ENCODE measurements around the gene EPG5. TPM values are rescaled to one million over a fixed set of nuclear protein-coding genes. Genes with fewer than 3 reads are reported as not detected.
"Not testable (repeated sequence)": the region's sequence is repeated elsewhere in the genome, so short reads cannot be mapped to it uniquely, and the experiment has no call there.

Gene EPG5
- polyA plus RNA-seq, 3 donors, result 18.2 to 35.4 (median 31.4) TPM

- DNase-seq, result no peak
These were observed 92.5 kb downstream of the EPG5 start for GRCh38 chr18:45874491-45875184.

GRCh38 chr18:45871431-45872084 lies 95.6 kb downstream of the EPG5 start:
- DNase-seq, result no peak

GRCh38 chr18:45870419-45870818 lies 96.7 kb downstream of the EPG5 start:
- DNase-seq, result no peak

- DNase-seq, result no peak
These were observed 101.7 kb downstream of the EPG5 start for GRCh38 chr18:45865466-45865865.

- no peak for DNase-seq
These were observed 103.0 kb downstream of the EPG5 start for GRCh38 chr18:45864081-45864480.

GRCh38 chr18:45863469-45863868 lies 103.7 kb downstream of the EPG5 start:
- DNase-seq, result no peak

- DNase-seq, result no peak
These were observed 105.2 kb downstream of the EPG5 start for GRCh38 chr18:45861926-45862325.

- no peak for DNase-seq
These were observed 106.2 kb downstream of the EPG5 start for GRCh38 chr18:45860971-45861370.

- no peak for DNase-seq
These were observed 106.6 kb downstream of the EPG5 start for GRCh38 chr18:45860492-45860891.

GRCh38 chr18:45859334-45859733 lies 107.8 kb downstream of the EPG5 start:
- no peak for DNase-seq

- no peak for DNase-seq
These were observed 110.6 kb downstream of the EPG5 start for GRCh38 chr18:45856531-45856930.

GRCh38 chr18:45854036-45854586 lies 113.0 kb downstream of the EPG5 start:
- DNase-seq, result no peak

- DNase-seq, result no peak
These were observed 114.5 kb downstream of the EPG5 start for GRCh38 chr18:45852631-45853030.

GRCh38 chr18:45851161-45851925 lies 115.8 kb downstream of the EPG5 start:
- DNase-seq, result no peak

GRCh38 chr18:45850021-45850420 lies 117.1 kb downstream of the EPG5 start:
- peak; percentile 24 for DNase-seq

- no peak for DNase-seq
These were observed 117.6 kb downstream of the EPG5 start for GRCh38 chr18:45849529-45849928.

- not testable (repeated sequence) for DNase-seq
These were observed 118.5 kb downstream of the EPG5 start for GRCh38 chr18:45848643-45849042.

GRCh38 chr18:45847119-45847518 lies 120.0 kb downstream of the EPG5 start:
- DNase-seq, result no peak

GRCh38 chr18:45845410-45845809 lies 121.7 kb downstream of the EPG5 start:
- no peak for DNase-seq

GRCh38 chr18:45844938-45845337 lies 122.2 kb downstream of the EPG5 start:
- no peak for DNase-seq

- DNase-seq, result no peak
These were observed 124.1 kb downstream of the EPG5 start for GRCh38 chr18:45843019-45843418.

GRCh38 chr18:45841765-45842442 lies 125.2 kb downstream of the EPG5 start:
- no peak for DNase-seq

All from renal pelvis (tissue), 4 donors.